ENCODE data around the gene AOPEP.

The AOPEP gene

GRCh38 chr9:94796687-94797086, 70.2 kb downstream of the AOPEP start:
- FAIRE-seq = no peak

- FAIRE-seq = no peak
Measured at GRCh38 chr9:94798201-94798600, 71.7 kb downstream of the AOPEP start.

- no peak for FAIRE-seq
Measured at GRCh38 chr9:94798708-94799107, 72.2 kb downstream of the AOPEP start.

GRCh38 chr9:94799578-94800264, 73.2 kb downstream of the AOPEP start:
- no peak for FAIRE-seq

- FAIRE-seq = no peak
Measured at GRCh38 chr9:94800424-94801117, 74.1 kb downstream of the AOPEP start.

GRCh38 chr9:94801234-94801633, 74.7 kb downstream of the AOPEP start:
- no peak for FAIRE-seq

- FAIRE-seq = no peak
Measured at GRCh38 chr9:94801681-94802080, 75.2 kb downstream of the AOPEP start.

- no peak for FAIRE-seq
Measured at GRCh38 chr9:94802251-94802650, 75.8 kb downstream of the AOPEP start.

- FAIRE-seq = no peak
Measured at GRCh38 chr9:94802793-94803192, 76.3 kb downstream of the AOPEP start.

GRCh38 chr9:94804316-94804715, 77.8 kb downstream of the AOPEP start:
- FAIRE-seq = no peak

GRCh38 chr9:94805051-94805489, 78.6 kb downstream of the AOPEP start:
- FAIRE-seq = no peak

GRCh38 chr9:94805585-94805984, 79.1 kb downstream of the AOPEP start:
- no peak for FAIRE-seq

- FAIRE-seq = no peak
Measured at GRCh38 chr9:94806307-94806893, 79.9 kb downstream of the AOPEP start.

GRCh38 chr9:94807556-94807955, 81.1 kb downstream of the AOPEP start:
- no peak for FAIRE-seq

- no peak for FAIRE-seq
Measured at GRCh38 chr9:94808926-94809700, 82.6 kb downstream of the AOPEP start.

GRCh38 chr9:94809778-94810177, 83.3 kb downstream of the AOPEP start:
- FAIRE-seq = no peak

- no peak for FAIRE-seq
Measured at GRCh38 chr9:94811074-94811473, 84.6 kb downstream of the AOPEP start.

- FAIRE-seq = no peak
Measured at GRCh38 chr9:94812343-94812742, 85.8 kb downstream of the AOPEP start.

- FAIRE-seq = no peak
Measured at GRCh38 chr9:94813379-94813778, 86.9 kb downstream of the AOPEP start.

GRCh38 chr9:94817291-94818177, 91.0 kb downstream of the AOPEP start:
- FAIRE-seq = no peak

- FAIRE-seq = no peak
Measured at GRCh38 chr9:94818178-94818541, 91.7 kb downstream of the AOPEP start.

GRCh38 chr9:94819161-94819687, 92.7 kb downstream of the AOPEP start:
- no peak for FAIRE-seq

Measured in G401.6 (cell line).